Stimulated activated CD4-positive, alpha-beta T cell treated with anti-CD3 and anti-CD28 coated beads, Interleukin-4, amount 100 ng/mL, for 4 hours (primary cell): ENCODE data around the gene TRIM29.

Source experiments
- DNase-seq, 2 experiments: peaks; one replicate each; pipeline ENCODE4 v3.0.0-alpha.2; 2020

Gene TRIM29

DNA sequence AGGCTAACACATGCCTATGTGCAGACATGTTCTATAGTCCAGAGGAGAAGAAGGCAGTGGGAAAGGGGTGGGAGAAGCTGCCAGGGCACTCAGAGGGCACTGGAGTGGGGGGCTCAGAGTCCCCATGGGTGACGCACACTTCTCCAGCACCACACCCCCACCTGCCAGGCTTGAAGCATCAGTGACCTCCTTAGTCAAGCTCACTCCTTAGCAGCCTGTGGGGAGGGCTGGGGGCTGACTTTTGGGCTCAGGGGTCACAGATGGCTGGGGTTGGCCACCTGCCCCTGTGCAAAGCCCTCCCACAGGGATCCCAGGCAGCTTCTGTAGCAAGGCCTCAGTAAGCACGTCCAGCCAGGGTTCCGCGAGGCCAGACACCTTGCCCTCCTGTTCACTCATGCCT lies 18.8 kb downstream of the TRIM29 start:
- no peak for DNase-seq

DNA sequence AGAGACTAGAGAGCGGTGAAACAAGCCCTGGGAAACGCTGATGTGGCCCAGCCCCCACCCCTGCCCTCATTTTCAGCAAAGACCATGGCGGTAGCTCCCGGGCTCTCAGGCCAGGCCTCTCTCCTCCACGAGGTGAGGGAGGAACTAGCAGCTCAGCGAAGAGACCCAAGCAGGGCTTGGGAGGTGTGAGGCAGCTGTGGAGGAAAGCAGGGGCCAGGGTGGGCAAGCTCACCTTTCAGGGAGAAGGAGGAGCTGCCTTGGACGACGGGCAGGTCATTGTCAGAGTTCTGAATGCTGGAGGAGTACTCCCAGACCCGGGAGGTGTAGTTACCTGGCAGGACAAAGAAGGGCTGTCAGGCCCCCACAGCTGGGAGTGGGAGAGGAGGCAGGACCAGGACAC lies 19.9 kb downstream of the TRIM29 start:
- no peak for DNase-seq

DNA sequence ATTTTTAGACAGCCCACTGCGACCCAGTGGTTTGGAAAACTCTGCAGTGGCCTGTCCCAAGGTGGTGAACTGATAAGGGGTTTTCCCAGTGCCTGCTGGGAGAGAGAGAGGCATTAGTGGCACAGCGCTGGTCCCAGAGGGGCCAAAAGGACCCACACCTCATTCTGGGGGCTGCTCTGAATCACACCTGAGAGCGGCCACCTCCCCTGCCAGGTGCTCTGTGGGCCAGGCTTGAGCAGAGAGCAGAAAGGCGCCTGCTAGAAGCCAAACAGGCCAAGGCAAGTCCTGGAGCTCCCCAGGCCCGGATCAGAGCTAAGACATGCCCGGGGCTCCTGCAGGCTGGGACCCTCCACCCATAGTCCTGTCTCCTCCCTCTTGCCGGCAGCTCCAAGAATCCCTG lies 20.9 kb downstream of the TRIM29 start:
- DNase-seq: no peak

DNA sequence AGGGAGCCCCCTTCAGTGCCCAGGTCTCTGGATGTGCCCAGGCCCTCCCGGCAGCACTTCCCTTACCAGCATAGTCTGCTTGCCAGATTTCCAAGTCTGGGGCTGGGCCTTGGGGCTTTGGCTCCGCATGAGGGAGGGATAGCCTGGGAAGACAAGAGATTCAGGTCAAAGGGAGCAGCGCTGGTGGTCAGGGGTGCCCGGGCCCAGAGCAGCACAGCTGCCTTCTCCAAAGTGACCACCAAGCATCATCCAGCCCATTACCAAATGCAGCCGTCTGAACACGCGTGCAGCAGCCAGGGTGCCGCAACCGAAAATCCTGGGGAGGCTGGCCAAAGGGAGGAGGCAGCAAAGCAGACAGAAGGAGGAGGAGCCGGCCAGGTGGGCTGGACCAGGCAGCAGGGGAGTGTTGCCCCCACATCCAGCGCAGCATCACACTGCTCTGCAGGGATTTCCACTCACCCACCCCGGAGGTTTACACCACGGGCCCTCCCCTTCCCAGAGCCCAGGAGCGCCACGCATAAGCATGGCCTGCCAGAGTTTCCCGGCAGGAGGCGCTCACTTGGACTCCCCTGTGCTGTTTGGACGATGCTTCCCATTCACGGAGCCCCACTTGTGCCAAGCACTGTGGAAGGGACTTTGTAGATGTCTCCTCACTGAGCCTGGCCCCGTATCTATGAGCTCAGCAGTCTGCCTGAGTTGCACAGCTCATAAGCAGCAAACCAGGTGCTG lies 22.5 kb downstream of the TRIM29 start:
- no peak for DNase-seq

DNA sequence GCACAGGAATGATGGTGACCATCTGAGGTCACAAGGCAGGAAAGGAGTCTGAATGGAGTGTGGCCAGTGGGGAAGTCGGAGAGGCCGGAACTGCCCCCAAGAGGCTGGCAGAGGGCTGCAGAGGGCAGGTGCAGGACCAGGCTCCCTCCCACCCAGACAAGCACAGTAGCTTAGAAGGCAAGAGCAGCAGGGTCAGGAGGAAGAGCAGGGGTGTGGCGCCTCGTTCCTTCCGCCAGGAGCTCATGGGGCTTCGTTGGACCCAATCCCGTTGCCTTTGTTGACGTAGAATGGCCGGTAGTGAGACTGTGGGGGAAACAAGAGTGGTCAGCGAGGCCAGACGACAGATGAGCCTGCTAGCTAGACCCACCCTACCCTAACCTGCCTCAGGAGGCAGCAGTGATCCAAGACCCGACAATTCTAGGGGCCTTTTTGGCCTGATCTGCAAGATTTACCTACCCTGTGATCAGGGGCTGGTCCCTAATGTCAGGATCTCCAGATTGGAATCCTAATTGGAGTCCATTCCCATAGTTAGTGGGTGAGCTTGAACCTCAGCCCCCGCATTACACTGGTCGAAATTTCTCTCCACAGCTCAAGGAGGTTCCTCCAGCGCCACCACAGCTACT lies 25.6 kb downstream of the TRIM29 start:
- DNase-seq: no peak

DNA sequence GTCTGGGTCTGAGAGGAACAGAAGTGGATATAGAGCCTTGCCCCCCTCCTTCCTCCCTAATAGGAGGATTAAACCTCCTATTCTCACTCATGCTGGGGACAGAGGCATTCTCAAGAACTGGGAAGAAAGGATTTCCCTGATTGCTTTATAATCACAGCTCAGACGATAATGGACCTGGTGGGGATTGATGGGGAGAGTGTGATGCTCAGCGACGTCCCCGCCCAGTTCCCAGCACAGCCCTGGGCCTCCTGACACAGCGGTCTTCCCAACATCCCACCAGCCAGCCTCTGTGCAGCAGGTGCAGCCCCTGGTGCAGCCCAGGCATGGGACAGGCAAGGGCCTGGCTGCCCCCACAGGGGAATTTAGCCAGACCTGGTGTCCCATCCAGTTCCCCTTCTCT lies 28.4 kb downstream of the TRIM29 start:
- DNase-seq: no peak

DNA sequence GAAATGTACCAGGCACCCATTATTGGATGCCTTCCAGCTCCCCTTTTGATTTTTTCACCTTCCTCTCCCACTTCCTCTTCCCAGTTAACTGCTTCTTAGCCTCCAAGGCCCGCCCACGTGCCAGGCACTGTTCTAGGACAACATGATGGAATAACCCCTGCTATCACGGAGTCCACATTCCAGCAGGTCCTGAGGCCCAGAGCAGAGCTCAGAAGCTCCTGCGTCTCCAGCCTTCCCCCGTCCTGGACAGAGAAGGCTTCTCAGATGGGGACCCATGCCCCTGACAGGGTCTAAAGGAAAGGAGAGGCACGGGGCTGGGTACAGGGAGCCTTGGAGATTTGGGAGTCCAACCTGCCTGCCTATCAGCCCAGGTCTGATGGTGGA lies 29.1 kb downstream of the TRIM29 start:
- no peak for DNase-seq

DNA sequence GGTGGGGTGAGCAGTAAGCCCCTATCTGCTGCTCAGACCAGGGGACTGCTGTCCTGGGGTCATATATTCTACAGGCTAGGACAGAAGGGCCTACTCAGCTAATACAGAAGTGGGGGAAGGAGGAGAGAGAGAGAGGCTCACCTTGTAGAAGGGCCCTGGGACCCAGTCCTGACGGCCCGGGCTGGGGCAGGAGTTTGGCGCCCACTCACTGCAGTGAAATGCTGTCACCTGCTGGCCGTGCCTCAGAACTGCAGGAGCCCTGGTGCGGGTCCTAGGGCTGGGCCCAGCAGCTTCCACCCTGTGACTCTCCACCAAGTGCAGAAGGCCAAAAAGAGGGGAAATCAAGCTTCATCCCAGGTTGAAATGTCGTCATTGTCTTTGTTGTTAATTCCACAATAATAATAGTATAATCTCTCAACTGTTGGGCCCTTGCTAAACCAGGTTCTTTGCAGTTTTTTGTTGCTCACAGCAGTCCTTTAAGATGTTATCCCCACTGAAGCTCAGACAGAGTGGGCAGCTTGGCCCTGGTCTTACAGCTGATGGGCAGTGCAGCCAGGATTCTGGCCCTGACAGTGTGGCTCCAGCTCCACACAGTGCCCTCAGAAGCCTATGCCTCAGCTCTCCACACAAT lies 29.6 kb downstream of the TRIM29 start:
- DNase-seq: peak; percentile 40 to 56

DNA sequence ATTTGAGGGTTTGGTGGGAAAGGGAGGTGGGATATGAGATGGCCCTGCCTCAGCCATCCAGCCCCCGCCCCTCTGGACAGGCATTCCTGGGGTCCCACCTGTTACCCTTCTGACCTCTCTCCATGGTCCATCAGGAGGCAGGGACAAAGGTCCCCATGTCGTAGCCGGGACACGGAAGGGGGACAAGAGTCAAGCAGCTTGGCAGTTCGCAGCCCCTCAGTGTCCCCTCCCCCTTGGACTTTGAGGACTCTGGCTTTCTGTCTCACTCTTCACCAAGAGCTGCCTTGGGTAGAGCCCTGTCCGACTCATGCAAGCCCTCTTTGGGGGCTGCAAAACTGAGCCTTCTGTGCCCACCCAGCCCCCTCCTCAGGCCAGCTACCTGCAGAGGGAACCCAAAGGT lies 30.2 kb downstream of the TRIM29 start:
- no peak for DNase-seq

DNA sequence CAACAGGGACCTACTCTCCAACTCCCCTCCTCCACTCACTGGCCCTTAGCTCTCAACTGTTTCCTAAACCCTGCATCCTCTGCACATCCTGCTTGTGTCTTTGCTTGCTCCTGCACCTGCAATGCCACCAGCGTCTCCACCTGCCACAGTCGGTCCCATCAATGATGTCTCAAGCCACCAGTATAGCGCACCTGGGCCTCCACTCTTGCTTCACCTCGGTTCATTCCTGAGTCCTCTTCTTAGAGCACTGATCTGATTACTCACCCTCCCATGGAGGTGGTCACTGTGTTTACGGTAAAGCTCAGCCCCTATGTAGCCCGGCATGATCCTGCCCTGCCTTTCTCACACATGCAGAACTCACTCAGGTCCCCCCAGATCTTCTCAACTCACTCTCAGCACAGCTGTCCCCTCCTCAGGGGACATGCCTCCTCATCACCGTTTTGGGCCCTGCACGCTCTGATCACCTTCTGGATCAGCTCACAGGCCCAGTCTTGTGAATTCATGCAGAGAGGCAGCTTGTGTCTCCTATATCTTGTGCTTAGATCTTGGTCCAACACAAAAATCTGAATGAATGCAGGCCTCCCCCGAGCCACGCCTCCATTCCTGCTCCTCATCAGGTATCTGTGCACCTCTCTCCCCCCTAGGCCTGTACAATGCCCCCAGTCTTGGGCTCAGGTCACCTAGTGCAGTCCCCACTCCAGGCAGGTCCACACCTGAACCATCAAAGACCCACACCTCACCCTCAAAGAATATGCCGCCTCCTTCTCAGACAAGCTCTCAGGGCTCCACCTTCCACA lies 31.4 kb downstream of the TRIM29 start:
- DNase-seq: no peak

DNA sequence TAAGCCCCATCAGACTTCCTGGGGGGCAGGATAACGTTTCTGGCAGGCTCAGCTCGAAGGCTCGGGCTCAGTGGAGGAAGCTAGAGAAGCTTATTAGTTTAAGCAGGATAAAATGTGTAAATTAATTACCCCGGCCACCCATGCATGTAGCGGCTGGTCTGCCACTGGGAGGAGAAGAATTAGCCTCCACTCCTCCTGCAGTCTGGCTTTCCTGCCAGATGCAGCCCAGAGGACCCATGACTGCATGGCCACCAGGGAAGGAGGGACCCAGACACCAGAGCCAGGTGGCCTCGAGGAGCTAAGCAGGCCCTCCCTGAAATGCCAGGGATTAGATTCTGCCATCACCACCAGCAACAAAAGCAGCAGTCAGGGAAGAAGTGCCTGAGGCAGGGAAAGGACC lies 32.3 kb downstream of the TRIM29 start:
- DNase-seq: no peak

DNA sequence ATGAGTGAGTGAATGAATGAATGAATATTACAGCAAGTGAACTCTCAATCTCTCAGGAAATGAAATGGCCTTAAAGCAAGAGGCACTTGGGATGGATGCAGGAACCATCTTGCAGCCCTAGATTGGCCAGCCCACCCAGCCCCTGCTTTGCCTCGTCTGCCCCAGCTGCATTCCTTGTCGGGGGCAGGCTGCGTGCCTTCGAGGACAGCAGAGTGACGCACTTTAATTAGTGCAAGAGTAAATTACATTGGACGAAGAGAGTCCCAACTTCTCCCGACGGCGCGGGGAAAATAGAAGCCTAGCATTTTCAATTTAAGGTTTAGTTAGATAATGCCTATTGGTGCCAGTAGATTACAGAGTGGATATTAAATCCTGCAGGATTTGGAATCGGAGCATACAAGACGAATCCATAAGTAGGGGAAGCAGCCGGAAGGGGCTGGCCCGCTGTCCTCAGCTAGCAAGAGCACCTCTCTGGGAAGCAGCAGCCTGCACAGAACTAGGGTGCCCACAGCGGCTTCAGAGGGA lies 33.8 kb downstream of the TRIM29 start:
- no peak for DNase-seq

DNA sequence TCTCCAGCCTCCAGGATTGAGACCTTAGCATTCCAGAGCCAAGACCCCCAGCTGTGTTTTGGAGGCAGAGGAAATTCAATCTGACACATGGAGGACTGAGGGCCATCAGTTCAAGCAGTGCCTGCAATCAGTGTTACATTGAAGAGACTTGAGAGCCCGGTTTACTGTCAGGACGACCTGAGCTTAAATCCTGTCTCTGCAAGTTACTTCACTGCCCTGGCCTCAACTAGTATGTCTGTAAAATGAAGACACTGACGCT lies 35.1 kb downstream of the TRIM29 start:
- no peak for DNase-seq

DNA sequence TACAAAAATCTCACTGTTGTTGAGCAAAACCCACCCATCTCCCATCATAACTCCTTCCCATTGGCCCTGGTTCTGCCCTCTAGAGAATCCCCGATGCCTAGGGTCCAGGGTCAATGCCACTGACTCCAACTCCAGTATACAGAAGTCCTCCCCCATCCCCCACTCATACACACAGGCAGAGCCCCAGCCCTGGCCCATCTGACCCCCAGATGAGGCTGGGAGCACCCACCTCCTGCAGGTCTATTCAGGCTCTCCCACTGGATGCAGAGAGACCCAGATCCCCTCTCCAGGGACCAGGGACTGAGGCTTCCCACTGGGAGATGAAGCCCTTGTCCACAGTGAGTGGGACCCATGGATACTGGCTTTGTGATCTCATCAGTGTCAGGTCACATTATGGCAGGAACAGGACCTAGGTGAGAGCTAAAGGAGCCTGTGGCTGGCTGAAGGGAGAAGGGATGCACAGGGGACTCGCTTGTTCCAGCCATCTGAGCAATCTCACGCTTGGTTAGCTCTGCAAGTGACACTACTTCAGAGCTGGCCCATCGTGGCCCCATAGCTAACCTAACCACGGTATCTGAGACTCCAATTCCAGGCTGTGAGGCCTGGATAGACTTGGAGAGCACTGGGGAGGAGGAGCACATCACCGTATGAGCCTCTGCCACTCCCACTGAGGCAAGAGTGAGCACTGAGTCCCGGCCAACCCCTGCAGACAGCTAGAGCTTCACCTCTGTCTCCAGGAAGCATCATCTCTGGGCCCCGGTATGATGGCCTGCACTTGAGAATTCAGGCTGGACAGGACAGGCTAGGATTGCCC lies 35.7 kb downstream of the TRIM29 start:
- DNase-seq: no peak

DNA sequence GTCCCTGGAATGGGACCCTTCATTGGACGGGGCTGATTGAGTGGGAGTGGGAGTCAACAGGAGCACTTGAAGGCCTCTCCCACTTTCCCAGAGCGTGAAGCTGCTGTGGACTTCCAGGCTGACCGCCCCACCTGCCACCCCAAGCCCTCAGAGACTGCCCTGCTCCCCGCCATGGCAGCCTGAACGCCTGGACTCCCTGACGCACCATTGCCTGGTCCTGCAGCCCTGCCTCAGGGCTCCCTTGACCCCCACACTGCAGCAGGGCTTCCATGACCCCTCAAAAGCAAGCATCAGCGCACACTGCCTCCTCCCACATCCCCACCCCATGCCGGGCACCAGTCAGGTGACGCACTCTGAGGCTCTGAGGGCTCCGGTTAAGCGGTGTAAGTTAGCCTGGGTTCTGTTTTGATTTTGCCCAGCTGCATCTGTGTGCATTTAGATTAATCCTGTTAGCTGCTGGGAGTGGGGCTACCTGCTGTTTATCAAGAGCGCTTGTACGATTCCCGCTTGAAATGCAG lies 39.4 kb downstream of the TRIM29 start:
- no peak for DNase-seq

DNA sequence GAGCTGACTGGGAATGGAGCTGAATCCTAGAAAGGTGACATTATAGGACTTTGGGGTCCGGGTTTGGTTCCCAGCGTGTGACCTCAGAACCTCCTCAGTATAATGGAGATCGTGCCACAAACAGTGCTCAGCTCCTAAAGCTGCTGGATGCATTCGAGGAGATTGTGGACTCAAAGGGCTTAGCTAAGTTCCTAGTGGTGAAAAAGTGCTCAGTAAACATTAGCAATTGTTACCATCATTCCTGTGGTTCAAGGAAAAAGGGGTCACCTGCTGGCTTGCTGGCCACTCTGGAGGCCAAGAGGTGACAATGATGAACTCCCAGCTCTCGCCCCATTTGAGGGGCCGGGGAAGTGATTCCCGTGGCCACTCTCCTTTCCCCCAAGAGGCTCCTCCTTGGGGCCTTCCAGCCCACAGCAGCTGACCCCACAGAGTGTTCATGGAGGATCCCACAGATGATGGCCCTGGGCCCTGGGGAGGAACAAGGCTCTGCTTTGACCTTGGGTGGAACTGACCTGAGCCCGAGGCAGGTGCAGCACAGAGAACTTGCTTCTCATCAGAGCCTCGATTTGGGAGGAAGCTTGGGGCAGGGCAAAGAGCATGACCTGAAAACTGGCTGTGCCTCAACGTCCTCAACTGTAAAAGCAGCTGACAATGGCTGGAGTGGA lies 40.1 kb downstream of the TRIM29 start:
- DNase-seq: no peak

DNA sequence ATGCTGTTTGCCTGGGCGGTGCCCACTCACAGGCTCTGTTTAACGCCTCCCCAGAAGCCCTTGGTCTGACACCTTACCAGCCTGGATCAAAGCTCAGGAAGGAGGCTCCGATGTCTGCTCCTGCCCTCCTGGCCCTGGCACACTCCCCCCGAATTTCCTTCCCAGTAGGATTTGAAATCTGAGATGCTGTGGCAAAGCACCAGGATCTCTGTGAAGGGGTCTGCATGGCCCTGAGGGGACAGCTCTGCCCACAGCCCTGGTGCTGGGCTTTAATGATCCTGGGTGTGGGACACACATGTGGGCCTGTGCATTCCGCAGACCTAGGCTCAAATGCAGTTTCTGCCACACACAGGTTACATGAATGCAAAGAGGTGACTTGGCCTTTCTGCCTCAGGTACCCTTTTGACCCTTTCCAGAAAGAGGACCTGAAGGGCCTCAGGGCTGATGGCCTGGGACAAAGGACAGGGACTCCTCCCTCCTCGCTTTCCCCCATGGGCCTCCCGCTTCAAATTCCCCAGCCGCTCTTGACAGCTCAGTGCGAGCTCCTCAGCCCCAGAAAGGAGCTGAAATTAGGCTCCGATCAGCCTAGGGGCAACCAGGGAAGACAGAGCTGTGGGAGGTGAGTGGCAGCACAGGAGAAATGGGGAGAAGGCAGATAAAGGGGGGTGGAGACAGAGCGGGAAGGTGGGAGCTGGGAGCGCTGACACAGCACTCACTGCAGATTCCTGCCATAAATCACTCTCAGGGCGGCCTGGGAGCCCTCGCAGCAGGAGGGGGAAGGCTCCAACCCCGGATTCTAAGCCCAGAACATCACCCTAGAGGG lies 41.3 kb downstream of the TRIM29 start:
- no peak for DNase-seq

DNA sequence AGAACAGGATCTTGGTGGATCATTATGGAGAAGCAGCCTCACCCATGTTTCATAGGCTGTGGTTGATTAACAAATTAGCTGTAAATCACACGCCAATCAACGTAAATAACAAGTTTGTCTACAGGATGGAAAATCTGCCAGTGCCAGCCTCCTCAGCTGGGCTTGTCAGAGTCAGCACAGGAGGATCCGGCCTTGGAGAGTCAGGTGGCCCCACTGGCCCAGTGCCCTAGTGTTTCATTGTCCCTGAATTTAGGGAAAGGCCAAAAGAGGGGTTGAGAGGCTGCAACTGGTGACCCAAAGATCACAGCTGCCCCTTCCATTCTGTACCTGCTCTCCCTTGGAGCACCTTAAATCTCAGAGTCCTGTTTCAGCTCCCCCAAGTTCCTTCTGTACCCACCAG lies 42.4 kb downstream of the TRIM29 start:
- no peak for DNase-seq

DNA sequence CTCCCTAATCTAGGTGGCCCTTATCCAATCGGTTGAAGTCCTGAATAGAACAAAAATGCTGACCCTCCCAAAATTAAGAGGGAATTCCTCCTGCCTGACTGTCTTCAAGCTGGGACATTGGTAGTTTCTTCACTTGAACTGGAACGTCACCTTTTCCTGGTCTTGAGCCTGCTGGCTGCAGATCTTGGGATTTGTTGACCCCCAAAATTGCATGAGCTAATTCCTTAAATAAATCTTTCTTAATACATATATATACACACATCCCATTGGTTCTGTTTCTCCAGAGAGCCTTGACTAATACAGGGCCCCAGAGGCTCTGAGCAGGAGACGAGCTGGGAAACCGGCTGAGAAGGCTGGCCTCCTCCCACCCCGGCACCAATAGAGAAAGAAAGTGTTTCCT lies 46.2 kb downstream of the TRIM29 start:
- no peak for DNase-seq

DNA sequence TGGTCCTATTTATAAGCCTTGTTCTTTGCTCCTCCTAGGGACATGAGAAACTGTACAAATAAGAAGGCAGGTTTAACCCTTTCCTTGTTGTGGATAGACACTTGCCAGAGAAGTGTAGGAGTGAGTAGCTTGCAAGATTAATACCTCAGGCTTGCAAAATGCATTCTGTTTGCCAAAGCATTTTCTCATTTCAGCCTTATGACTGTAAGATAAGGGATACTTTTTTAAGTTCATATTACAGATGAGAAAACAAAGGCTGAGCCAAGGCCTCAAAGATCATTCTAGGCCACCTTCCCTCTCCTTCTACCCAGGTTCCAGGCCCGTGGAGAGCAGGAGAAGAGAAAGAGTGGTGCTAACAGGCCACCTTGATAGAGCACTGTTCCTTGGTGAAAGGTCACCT lies 46.8 kb downstream of the TRIM29 start:
- DNase-seq: no peak

DNA sequence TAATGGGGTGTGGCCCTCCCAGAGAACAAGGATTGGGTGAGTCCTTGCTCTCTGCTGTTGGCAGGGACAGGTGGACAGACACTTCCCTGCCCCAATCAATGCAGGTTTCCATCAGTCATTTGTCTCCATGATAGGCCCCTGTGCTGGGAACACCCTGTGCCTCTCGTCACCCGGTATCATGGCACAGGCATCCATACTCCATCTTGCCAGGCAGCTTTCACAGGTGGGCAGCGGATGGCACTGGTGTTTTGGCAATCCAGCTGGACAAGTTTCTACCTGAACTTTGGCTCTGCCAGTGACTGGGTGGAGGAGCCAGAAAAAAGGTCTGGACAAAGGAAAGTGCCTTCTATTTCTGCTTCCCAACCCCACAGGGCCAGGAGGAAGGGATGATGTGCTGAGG lies 47.5 kb downstream of the TRIM29 start:
- no peak for DNase-seq
